ENCODE results near the gene NCR3LG1.

- no peak for TF ChIP-seq POLR2A (IDR thresholded peaks at IDR 0.05; ENCODE audit: extremely low read depth, insufficient read length)
- TF ChIP-seq CTCF (IDR thresholded peaks at IDR 0.05; ENCODE audit: low read depth, low read length), result no peak
- no peak for TF ChIP-seq MYC (IDR thresholded peaks at IDR 0.05; ENCODE audit: low read depth, low read length)
- TF ChIP-seq MAX (IDR thresholded peaks at IDR 0.05; ENCODE audit: low read depth, low read length), result no peak
Observed at GRCh38 chr11:17414317-17414737, 62.7 kb downstream of the NCR3LG1 start.

Measured in NB4 (cell line).